Measurements from ENCODE around the gene AK1. TPM values are rescaled to one million over a fixed set of nuclear protein-coding genes. Genes with fewer than 3 reads are reported as not detected.

AK1 gene
- total RNA-seq, 1 donor from 2014 or later = 56.4 TPM

DNA sequence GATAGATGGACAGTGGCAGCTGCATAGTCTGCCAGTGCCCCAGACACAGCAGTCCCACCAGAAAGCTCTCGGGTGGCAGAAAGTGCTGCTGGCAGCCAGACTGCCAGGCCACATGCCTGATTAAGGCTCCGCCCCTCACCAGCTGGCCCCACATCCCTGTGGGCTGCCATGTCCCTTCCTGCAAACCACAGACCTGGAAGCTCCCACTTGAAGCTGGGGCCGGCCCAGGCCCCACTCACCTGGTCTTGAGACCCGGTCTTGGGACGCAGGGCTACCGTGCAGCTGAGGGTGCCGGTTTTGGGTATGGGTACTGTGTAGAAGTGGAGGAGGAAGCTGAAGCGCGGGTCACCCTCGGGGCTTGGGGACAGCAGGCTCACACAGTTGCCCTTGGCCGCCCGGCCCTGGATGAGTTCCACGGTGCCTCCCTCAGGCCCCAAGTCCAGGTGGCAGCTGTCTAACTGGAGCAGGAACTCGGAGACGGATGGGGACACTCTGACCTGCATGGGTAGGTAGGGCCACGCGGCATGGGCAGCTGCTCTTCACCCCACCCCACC lies 59.5 kb downstream of the AK1 start:
- H3K27me3 ChIP-seq (ENCODE audit: control insufficient read depth, insufficient read depth, low read length) = no peaks in the 10 kb centered on the region
- H3K4me3 ChIP-seq (ENCODE audit: low read depth, low read length) = no peak overlapping the region
- H3K36me3 ChIP-seq (ENCODE audit: control insufficient read depth, insufficient read depth, low read length) = peaks cover 3% of the 10 kb centered on the region
- no peak for TF ChIP-seq CTCF (IDR thresholded peaks at IDR 0.05; ENCODE audit: insufficient read depth, low read length, poor library complexity, severe bottlenecking)
- no peak for DNase-seq (ENCODE audit: low read depth)

- TF ChIP-seq CTCF (IDR thresholded peaks at IDR 0.05; ENCODE audit: insufficient read depth, low read length, poor library complexity, severe bottlenecking) = no peak
- DNase-seq (ENCODE audit: low read depth) = no peak
- Histone ChIP-seq H3K4me3 (ENCODE audit: low read depth, low read length) (no peak overlapping the region), H3K36me3 (ENCODE audit: control insufficient read depth, insufficient read depth, low read length) (peaks cover 5% of the 10 kb centered on the region), H3K27me3 (ENCODE audit: control insufficient read depth, insufficient read depth, low read length) (no peaks in the 10 kb centered on the region)
These were observed 60.7 kb downstream of the AK1 start for GRCh38 chr9:127816728-127817127.

Other genes with a start within 250 kb of the AK1 start
- 0.07 TPM in 1 of 2 replicates, not detected in the other for gene CFAP157, start 170.7 kb downstream of the AK1 start, total RNA-seq
- gene PTRH1, start 162.0 kb downstream of the AK1 start, total RNA-seq = 36.5 and 43.6 TPM in 2 replicates
- not detected in 2 replicates for gene TTC16, start 161.6 kb downstream of the AK1 start, total RNA-seq
- 13.3 and 13.4 TPM in 2 replicates for gene TOR2A, start 142.4 kb downstream of the AK1 start, total RNA-seq
- gene SH2D3C, start 99.0 kb downstream of the AK1 start, total RNA-seq = 0.17 and 0.27 TPM in 2 replicates
- gene CDK9, start 91.6 kb downstream of the AK1 start, total RNA-seq = 38.5 and 47.3 TPM in 2 replicates
- 92.5 and 131 TPM in 2 replicates for gene FPGS, start 74.8 kb downstream of the AK1 start, total RNA-seq
- 3.4 and 6.3 TPM in 2 replicates for gene ENG, start 23.0 kb downstream of the AK1 start, total RNA-seq
- gene ST6GALNAC6, start 21.9 kb upstream of the AK1 start, total RNA-seq = 25.6 and 31.1 TPM in 2 replicates
- gene ST6GALNAC4, start 39.4 kb upstream of the AK1 start, total RNA-seq = 21.0 and 32.5 TPM in 2 replicates
- gene PIP5KL1, start 53.1 kb upstream of the AK1 start, total RNA-seq = 3.6 and 4.2 TPM in 2 replicates
- gene DPM2, start 60.2 kb upstream of the AK1 start, total RNA-seq = 31.8 and 33.1 TPM in 2 replicates
- gene EEIG1, start 103.3 kb upstream of the AK1 start, total RNA-seq = 16.5 and 29.4 TPM in 2 replicates
- gene NAIF1, start 189.6 kb upstream of the AK1 start, total RNA-seq = 13.6 and 14.2 TPM in 2 replicates
- gene SLC25A25, start 190.6 kb upstream of the AK1 start, total RNA-seq = 22.8 and 24.5 TPM in 2 replicates

Measured in kidney epithelial cell (primary cell).